ENCODE results near the gene USP10.

GRCh38 chr16:84726669-84727467, 27.1 kb downstream of the USP10 start:
- TF ChIP-seq CTCF (conservative IDR thresholded peaks at IDR 0.05; ENCODE audit: low read length) (no peak), EZH2phosphoT487 (IDR thresholded peaks at IDR 0.05; ENCODE audit: borderline replicate concordance, low read depth, low read length) (no peak)

Measured in OCI-LY7 (cell line).